Large intestine (tissue), 12 donors: Measurements from ENCODE around the gene NOL6. TPM values are rescaled to one million over a fixed set of nuclear protein-coding genes. Genes with fewer than 3 reads are reported as not detected.
"Not testable (repeated sequence)": the region's sequence is repeated elsewhere in the genome, so short reads cannot be mapped to it uniquely, and the experiment has no call there.

Source experiments
- DNase-seq, 2 donors: peaks; one replicate each; pipeline versions ENCODE4 v3.0.0 to v3.0.0-alpha.2; 2013
- H3K27ac ChIP-seq: one replicate; pipeline ENCODE4 v1.5.1; 2013; ENCODE audit warnings: low read length
- H3K27me3 ChIP-seq: 2 replicates; pipeline ENCODE4 v1.6.1; 2013; ENCODE audit warnings: low read length; ENCODE audit not compliant: control insufficient read depth, insufficient read depth
- H3K36me3 ChIP-seq: 2 replicates; pipeline ENCODE4 v1.6.1; 2013; ENCODE audit warnings: low read length; ENCODE audit not compliant: control insufficient read depth, insufficient read depth
- H3K4me1 ChIP-seq: one replicate; pipeline ENCODE4 v1.6.1; 2013; ENCODE audit warnings: low read length; ENCODE audit not compliant: control insufficient read depth, insufficient read depth
- H3K4me3 ChIP-seq: one replicate; pipeline ENCODE4 v1.5.1; 2013; ENCODE audit warnings: low read length
- H3K9me3 ChIP-seq: one replicate; pipeline ENCODE4 v1.6.1; 2013; ENCODE audit warnings: mild to moderate bottlenecking, low read depth, low read length, moderate library complexity; ENCODE audit not compliant: control insufficient read depth
- WGBS: methylation state at CpG from one replicate; pipeline ENCODE4 v1.1.5; 2013; ENCODE audit warnings: low lambda C conversion rate; ENCODE audit not compliant: insufficient coverage; 5-methylcytosine and 5-hydroxymethylcytosine counted together
- long read RNA-seq, 11 donors: transcript quantifications; one replicate each; lab custom pipeline, GENCODE V29; 2026
- polyA plus RNA-seq: library from polyadenylated mRNA; unstranded; fragments of 120-200 nt; gene quantifications from one replicate; pipeline ENCODE4 v1.2.1, GENCODE V29; 2013

NOL6 gene
- 22.2 TPM for polyA plus RNA-seq
- long read RNA-seq, donor 1, full-length matches to known transcripts = 1 of 1 reads
- long read RNA-seq, donor 1, partial matches to known transcripts = 0 of 1 reads
- long read RNA-seq, donor 1, other reads (novel, unspliced or antisense) = 0 of 1 reads
- long read RNA-seq, donor 2, partial matches to known transcripts = 0 of 1 reads
- long read RNA-seq, donor 2, other reads (novel, unspliced or antisense) = 0 of 1 reads
- long read RNA-seq, donor 3 = 0 reads
- long read RNA-seq, donor 4, full-length matches to known transcripts = 2 of 2 reads
- long read RNA-seq, donor 4, partial matches to known transcripts = 0 of 2 reads
- long read RNA-seq, donor 4, other reads (novel, unspliced or antisense) = 0 of 2 reads
- long read RNA-seq, donor 5 = 0 reads
- long read RNA-seq, donor 6 = 0 reads
- long read RNA-seq, donor 7 = 0 reads
- long read RNA-seq, donor 8, partial matches to known transcripts = 5 of 5 reads
- long read RNA-seq, donor 8, other reads (novel, unspliced or antisense) = 0 of 5 reads
- long read RNA-seq, donor 9 = 0 reads
- long read RNA-seq, donor 10 = 0 reads
- long read RNA-seq, donor 11, partial matches to known transcripts = 0 of 2 reads
- long read RNA-seq, donor 11, other reads (novel, unspliced or antisense) = 0 of 2 reads

DNA sequence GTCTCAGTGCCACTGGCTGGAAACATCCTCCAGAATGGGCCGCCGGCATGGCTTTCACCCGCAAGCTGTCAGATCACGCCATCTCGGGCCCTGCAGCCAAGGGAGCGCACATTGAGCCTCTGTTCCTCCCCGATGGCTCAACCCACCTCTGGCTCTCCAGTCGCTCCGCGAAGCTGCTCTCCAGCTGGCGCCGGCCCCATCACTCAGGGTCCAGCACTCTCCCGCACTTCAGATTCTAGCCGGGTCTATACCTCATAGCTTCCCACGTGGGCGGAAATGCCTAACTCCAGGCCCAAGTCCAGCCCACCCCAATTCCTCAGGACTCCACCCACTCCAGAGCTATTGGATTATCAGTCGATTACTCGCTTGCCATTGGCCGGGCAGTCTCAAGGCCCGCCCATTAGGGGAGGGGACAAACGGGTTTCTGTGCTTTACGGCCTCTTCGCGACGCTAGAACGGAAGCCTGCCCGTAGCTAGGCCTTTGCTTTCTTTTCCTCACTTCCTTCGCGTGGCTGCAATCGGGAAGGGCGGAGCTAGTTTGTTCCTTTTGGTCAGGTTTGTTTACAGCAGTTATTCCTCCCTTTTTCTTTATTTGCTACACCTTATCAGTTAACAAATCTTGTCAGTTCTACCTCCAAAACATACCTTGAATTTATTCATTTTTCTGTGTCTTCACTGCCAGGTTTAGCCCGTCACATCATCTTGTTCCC lies at the start of gene NOL6:
Gene NOL6 (minus strand): TSS at position 282 of the 710 bp plus-strand sequence. CDS start 82 bp downstream, at position 200.
- Histone ChIP-seq H3K9me3 (no peaks in the 10 kb centered on the region), H3K4me3 (peak within 1 kb of the TSS; percentile 86), H3K36me3 (peaks cover 34% of the 10 kb centered on the region), H3K27ac (peak within 1 kb of the TSS; percentile 64), H3K4me1 (peaks cover 3% of the 10 kb centered on the region), H3K27me3 (no peaks in the 10 kb centered on the region)
- WGBS = 3% methylated on average over 4 of the region's 32 CpGs
- DNase-seq = peak; percentile 99 to 100

GRCh38 chr9:33521861-33522260 lies 48.1 kb upstream of the NOL6 start:
- not testable (repeated sequence) for H3K4me1 ChIP-seq, H3K27ac ChIP-seq, H3K36me3 ChIP-seq, DNase-seq, H3K9me3 ChIP-seq, H3K4me3 ChIP-seq
- 100% methylated on average over 1 of the region's 6 CpGs for WGBS
- peaks cover 30% of the 10 kb centered on the region for H3K27me3 ChIP-seq

- WGBS = no CpG with 5 or more reads among the region's 6 CpGs
- not testable (repeated sequence) for DNase-seq, H3K4me3 ChIP-seq
Measured at GRCh38 chr9:33517934-33518577, 44.3 kb upstream of the NOL6 start.

GRCh38 chr9:33517373-33517772 lies 43.6 kb upstream of the NOL6 start:
- no peaks in the 10 kb centered on the region for H3K36me3 ChIP-seq
- peak in 1 of 2 donors; percentile 7 for DNase-seq
- 71% methylated on average over 1 of the region's 2 CpGs for WGBS

More at GRCh38 chr9:33517934-33518577, 44.3 kb upstream of the NOL6 start:
- not testable (repeated sequence) for H3K27ac ChIP-seq, H3K27me3 ChIP-seq, H3K9me3 ChIP-seq, H3K36me3 ChIP-seq, H3K4me1 ChIP-seq

GRCh38 chr9:33516397-33516796 lies 42.7 kb upstream of the NOL6 start:
- not testable (repeated sequence) for H3K4me1 ChIP-seq, H3K27ac ChIP-seq, DNase-seq, H3K4me3 ChIP-seq, H3K9me3 ChIP-seq, H3K27me3 ChIP-seq, H3K36me3 ChIP-seq
- WGBS = no CpG with 5 or more reads among the region's 1 CpG

More at GRCh38 chr9:33517373-33517772, 43.6 kb upstream of the NOL6 start:
- H3K4me1 ChIP-seq = no peaks in the 10 kb centered on the region
- H3K4me3 ChIP-seq = no peak overlapping the region
- no peaks in the 10 kb centered on the region for H3K9me3 ChIP-seq
- H3K27ac ChIP-seq = no peak overlapping the region
- H3K27me3 ChIP-seq = peaks cover 8% of the 10 kb centered on the region

GRCh38 chr9:33515342-33515995 lies 41.7 kb upstream of the NOL6 start:
- not testable (repeated sequence) for H3K36me3 ChIP-seq, H3K27me3 ChIP-seq, H3K9me3 ChIP-seq, H3K4me3 ChIP-seq, DNase-seq, H3K27ac ChIP-seq, H3K4me1 ChIP-seq
- WGBS = no CpG with 5 or more reads among the region's 2 CpGs

GRCh38 chr9:33512535-33512934 lies 38.8 kb upstream of the NOL6 start:
- H3K4me1 ChIP-seq, H3K4me3 ChIP-seq, H3K36me3 ChIP-seq, H3K27me3 ChIP-seq, H3K9me3 ChIP-seq, DNase-seq, H3K27ac ChIP-seq: not testable (repeated sequence)
- 100% methylated on average over 2 of the region's 2 CpGs for WGBS

- Histone ChIP-seq H3K27ac (peak overlapping the region; percentile 59), H3K4me3 (peak overlapping the region; percentile 75)
- DNase-seq, H3K27me3 ChIP-seq, H3K9me3 ChIP-seq, H3K36me3 ChIP-seq, H3K4me1 ChIP-seq: not testable (repeated sequence)
- no CpG with 5 or more reads among the region's 8 CpGs for WGBS
Measured at GRCh38 chr9:33511184-33511517, 37.4 kb upstream of the NOL6 start.

DNA sequence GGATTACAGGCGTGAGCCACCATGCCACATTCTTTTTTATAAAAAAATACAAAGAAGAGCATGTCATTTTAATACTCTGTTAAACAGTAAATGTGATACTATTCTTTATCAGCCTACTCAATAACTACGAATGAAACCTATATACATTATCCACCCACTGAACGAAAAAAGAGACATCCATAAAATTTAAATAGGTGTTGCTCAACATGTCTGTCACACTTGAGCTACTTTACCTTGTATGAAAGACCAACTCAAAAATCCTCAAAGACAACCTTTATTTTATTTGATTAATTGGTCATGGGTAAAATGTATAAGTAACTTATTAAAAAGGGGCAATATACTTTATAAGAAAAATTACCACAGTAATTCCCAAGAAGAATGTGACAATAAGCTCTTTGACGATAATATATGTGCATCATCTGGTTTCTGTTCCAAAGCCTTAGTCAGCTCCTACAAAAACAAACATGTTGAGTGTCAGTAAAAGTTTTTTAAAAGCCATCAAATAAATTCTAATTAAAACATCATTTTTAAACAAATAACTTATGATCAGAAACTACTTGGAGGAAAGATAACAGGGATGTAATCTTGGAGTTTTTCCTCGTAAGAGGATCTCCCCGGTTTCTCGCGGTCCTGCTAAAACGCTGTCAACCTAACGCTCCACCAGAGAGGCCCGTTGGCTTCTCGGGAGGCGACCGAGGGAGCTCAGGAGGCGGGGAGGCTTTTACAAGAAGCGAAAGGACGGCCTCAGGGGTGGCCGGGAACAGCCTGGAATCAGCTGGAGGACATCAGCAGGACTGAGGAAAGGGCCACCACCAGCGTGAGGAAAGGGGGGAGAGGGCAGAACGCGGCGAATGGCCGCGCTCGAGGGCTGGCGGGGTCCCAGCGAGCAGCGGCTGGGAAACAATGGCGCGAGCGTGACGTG lies 36.8 kb upstream of the NOL6 start:
- no peaks in the 10 kb centered on the region for H3K36me3 ChIP-seq
- H3K27me3 ChIP-seq = no peaks in the 10 kb centered on the region
- H3K27ac ChIP-seq = peak overlapping the region; percentile 59
- H3K9me3 ChIP-seq = no peaks in the 10 kb centered on the region
- DNase-seq = peak; percentile 29 to 80
- no peaks in the 10 kb centered on the region for H3K4me1 ChIP-seq
- peak overlapping the region; percentile 75 for H3K4me3 ChIP-seq
- WGBS = no CpG with 5 or more reads among the region's 32 CpGs
